Stimulated activated naive CD4-positive, alpha-beta T cell treated with Interleukin-2 at 50 U/mL for 16 hours (primary cell): ENCODE data around the gene TMPRSS7.

ENCODE experiments used
- DNase-seq: peaks from one replicate; lab custom pipeline; 2025; lab: John Stamatoyannopoulos, UW

Gene TMPRSS7

GRCh38 chr3:112034436-112034835 is at the start of gene TMPRSS7:
Gene TMPRSS7, plus strand, starts transcription at chr3:112034736. Its CDS starts 110 bp downstream, at chr3:112034846.
- DNase-seq = no peak

GRCh38 chr3:111986800-111987199 is 47.7 kb upstream of the TMPRSS7 start:
- DNase-seq = no peak

- peak; percentile 2 for DNase-seq
These were observed 45.4 kb upstream of the TMPRSS7 start for GRCh38 chr3:111989061-111989678.

- DNase-seq = no peak
These were observed 41.5 kb upstream of the TMPRSS7 start for GRCh38 chr3:111993038-111993437.

- no peak for DNase-seq
These were observed 35.7 kb upstream of the TMPRSS7 start, which contains the start of gene TAGLN3 for GRCh38 chr3:111998636-111999483. Gene TAGLN3, plus strand, starts transcription at chr3:111998922. Its CDS starts 501 bp downstream, at chr3:111999423.

- no peak for DNase-seq
These were observed 34.8 kb upstream of the TMPRSS7 start for GRCh38 chr3:111999484-112000324.

GRCh38 chr3:112000367-112000771 is 34.2 kb upstream of the TMPRSS7 start:
- DNase-seq = no peak

GRCh38 chr3:112000966-112001365 is 33.6 kb upstream of the TMPRSS7 start:
- DNase-seq = no peak

GRCh38 chr3:112001526-112001925 is 33.0 kb upstream of the TMPRSS7 start:
- DNase-seq = no peak

- DNase-seq = peak; percentile 57
These were observed 32.2 kb upstream of the TMPRSS7 start for GRCh38 chr3:112002096-112002971.

- DNase-seq = no peak
These were observed 31.0 kb upstream of the TMPRSS7 start for GRCh38 chr3:112003321-112004080.

GRCh38 chr3:112004187-112004586 is 30.3 kb upstream of the TMPRSS7 start:
- no peak for DNase-seq

GRCh38 chr3:112004669-112005068 is 29.9 kb upstream of the TMPRSS7 start:
- no peak for DNase-seq

- no peak for DNase-seq
These were observed 29.4 kb upstream of the TMPRSS7 start for GRCh38 chr3:112005091-112005672.

GRCh38 chr3:112007633-112008032 is 26.9 kb upstream of the TMPRSS7 start:
- no peak for DNase-seq

GRCh38 chr3:112009670-112010069 is 24.9 kb upstream of the TMPRSS7 start:
- no peak for DNase-seq

GRCh38 chr3:112010636-112011035 is 23.9 kb upstream of the TMPRSS7 start:
- DNase-seq = no peak

GRCh38 chr3:112011376-112011940 is 23.1 kb upstream of the TMPRSS7 start:
- DNase-seq = no peak

GRCh38 chr3:112012205-112012992 is 22.1 kb upstream of the TMPRSS7 start:
- no peak for DNase-seq
